NCI-H226 (cell line): ENCODE data around the gene CD3E.

ENCODE experiments used
- DNase-seq: peaks from one replicate; pipeline ENCODE4 v3.0.0-alpha.2; 2015

CD3E gene

GRCh38 chr11:118304568-118305248 lies at the start of gene CD3E:
Gene CD3E (plus strand): TSS chr11:118304730. CDS start chr11:118304953, 223 bp downstream.
- no peak for DNase-seq

DNA sequence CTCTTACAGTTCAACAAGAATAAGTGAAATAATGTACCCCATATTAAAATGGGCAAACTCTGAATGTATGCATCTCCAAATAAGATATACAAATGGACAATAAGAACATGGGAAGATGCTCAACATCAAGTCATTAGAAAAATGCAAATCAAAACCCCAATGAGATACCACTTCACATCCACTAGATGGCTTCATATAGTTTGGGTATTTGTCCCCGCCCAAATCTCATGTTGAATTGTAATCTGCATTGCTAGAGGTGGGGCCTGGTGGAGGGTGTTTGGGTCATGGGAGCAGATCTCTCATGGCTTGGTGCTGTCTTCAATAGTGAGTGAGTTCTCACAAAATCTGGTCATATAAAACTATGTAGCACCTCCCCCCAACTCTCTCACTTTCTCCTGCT lies 46.1 kb upstream of the CD3E start:
- DNase-seq: no peak

DNA sequence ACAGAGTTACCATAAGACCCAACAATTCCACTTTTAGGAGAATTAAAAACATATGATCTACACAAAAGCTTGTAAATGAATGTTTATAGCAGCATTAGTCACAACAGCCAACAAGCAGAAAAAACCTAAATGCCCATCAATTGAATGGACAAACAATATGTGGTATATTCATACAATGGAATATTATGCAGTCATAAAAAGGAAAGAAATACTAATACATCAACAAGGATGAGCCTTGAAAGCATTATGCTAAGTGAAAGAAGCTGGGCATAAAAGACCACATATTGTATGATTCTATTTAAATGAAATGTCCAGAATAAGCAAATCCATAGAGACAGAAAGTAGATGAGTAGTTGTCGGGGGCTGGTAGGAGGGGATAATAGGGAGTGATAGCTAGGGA lies 45.4 kb upstream of the CD3E start:
- DNase-seq: no peak

DNA sequence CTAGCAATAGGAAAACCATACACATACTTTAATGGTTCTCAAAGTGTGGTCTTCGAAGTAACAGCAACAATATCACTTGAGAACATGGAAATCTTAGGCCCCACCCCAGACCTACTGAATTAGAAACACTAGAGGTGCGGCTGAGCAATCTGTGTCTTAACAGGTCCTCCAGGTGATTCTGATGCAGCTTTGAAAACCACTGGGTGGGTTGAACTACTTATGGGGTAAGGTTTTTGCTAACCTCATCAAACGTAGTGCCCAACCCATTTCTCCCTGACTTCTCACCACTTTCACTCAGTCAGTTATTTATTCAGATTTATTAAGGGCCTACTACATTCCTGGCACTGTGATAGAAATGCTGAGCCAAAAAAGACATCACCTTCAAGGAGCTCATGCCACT lies 44.2 kb upstream of the CD3E start:
- DNase-seq: no peak

DNA sequence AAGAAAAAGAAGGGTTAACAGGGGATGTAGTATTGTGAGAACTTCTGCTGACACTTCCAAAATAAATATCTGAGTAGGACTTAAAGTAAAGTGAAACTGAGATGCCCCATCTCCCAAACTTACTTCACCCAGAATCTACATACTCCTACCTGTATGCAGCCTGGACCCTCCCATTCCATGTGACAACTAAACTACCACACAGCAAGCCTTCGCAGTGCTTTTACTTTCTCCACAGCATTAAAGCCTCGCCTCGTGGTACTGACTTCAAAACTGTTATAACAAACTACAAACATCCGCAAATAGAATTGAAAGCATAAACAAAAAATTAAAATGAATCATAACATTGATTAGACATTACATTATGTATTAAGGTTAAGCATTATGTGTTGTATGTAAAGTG lies 41.4 kb upstream of the CD3E start:
- no peak for DNase-seq

DNA sequence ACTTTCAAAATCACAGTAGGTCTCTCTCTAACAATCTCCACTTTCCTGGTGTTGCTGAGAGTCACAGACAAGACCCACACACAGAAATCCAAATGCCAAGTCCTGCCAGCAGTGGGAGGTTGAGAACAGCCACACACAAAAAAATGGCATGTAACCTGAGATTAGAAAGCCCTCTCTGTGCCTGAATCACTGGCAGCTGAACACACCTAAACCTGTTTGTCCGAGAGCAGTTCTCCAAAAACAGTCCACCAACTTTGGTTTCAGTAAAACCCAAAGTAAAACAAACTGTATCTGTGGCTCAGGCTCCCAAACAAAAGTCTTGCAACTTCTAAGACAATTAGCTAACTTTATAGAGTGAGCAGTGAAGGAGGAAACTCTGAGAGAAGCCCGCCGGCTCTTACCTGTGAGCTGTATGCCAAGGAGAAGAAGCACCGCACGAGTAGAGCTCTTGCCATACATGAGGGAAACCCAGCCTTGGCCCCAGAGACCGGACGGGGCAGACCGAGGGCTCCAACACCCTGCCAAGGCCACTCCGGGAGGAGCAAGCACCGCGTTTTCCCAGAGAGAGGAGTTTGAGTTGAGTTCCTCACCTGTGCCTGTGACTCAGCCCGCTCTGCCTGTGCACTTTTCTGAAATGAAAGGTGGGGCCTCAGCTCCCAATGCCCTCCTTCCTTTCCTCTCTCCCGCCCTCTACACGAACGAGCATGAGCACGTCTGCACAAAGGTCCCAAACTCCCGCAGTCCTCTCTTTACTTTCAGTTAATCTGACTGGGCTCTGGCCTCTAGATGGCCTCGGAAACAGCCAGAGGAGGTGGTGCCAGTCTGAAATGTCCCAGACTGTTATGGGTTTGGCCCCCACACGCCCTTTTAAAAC lies 40.6 kb upstream of the CD3E start, which contains the start of gene MPZL2:
MPZL2 (minus strand) TSS at position 603 of the 874 bp plus-strand sequence; CDS start at position 459, 144 bp downstream.
- no peak for DNase-seq

- DNase-seq: no peak
These were observed 39.7 kb upstream of the CD3E start for GRCh38 chr11:118264569-118265465.

DNA sequence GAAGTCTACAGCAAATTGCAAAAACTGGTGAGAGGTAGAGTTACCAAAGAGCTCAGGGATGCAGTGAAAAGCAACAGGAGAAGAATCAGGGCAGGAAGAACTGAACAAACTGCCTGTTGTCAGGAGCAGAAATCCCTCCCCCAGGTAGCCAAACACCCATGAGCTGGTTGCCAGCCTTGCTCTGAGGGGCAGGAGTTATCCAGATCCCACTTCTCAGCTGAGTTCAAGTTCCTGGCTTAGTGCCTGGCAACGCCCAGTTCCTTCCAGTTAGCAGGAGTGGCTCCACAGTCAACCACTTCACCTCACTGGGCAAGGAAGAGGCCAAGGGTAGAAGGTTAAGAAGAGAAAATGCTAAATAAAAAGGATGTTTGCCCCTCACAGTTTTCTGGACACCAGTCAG lies 38.6 kb upstream of the CD3E start:
- DNase-seq: no peak

DNA sequence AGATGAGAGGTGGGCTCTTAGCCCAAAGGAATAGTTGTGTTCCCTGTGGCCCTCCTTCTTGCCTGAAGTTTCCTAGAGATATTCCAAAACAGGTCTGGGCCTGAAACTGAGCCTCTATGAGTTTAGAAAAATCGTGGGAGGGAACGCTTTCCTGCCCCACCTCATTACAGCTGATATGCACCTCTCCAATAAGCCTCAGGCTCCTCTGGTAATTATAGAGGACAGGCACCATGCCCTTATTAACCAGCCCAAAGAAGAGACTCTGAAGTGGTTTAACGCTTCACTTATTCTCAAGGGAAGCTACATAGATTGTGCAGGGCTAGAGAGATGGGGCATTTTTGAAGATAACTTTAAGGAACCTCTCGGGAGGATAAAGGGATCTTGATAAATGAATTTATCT lies 37.0 kb upstream of the CD3E start:
- no peak for DNase-seq

DNA sequence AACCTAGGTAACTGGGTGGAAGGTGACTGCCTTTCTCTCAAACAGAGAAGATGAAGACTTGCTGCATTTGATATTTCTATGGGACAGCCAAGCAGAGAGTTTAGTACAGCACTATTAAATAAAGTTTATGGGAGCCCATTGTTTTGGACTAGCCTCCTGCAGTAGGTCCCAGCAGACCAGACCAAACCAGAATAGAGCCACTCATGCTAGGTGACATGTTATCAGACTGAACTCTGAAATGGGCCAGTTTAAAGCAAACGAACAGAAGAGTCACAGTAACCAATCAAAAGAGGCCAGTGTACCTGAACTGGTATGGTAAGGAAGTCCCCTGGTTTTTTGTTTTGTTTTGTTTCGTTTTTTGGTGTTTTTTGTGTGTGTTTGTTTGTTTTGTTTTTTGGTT lies 32.5 kb upstream of the CD3E start:
- DNase-seq: no peak

DNA sequence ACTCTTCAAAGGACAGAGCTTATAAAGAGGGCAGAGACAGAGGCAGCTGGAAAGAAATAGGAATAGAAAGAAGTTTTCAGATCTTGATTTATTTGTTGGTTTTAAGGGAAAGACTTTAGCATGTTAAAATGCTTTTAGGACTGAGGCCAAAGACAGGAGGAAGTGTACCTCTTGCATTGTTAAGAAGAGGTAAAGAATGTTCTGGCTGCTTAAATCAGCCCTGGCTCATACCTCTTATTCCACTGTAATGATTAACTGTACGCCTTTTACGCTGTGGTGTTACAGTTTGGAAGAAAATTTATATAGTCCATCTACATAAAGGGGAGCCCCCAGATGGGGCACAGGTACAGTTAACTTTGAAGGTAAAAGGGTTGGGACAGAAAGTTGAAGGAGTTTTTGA lies 30.3 kb upstream of the CD3E start:
- DNase-seq: no peak

DNA sequence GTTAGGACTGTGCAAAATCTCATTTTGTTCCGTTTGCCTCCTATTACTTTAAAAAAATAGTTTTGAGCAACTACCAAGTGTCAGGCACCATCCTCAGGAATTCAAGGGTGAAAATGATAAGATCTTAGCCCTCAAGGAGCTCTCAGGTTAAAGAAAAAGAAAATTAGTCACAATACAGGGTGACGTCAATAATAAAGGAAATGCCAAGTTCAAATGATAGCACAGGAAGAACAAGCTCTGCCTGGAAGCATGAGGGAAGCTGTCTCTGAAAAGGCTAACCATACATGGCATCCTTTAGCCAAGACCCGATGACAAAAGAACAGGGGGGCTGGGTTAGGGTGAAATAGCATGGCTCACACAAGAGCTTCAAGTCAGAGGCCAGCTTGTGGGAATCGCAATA lies 29.4 kb upstream of the CD3E start:
- peak; percentile 77 for DNase-seq

DNA sequence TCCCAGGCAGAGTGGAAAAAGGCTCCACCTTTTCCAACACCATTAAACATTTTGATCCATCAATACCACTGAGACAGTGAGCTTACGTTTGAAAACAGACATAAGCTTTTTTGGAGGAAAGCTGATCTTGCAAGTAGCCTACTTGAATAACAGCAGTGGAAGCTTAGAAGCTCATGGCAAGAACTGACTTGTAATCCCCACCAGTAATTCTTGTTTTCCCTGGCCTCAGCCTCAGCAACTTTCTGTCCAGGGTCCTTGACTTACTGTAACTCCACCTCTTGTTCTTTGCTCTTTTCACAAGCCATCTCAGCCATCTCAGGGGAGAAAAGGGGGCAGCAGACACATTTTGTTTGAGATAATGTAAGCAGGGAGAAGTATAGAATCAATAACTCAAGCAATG lies 28.1 kb upstream of the CD3E start:
- DNase-seq: no peak

DNA sequence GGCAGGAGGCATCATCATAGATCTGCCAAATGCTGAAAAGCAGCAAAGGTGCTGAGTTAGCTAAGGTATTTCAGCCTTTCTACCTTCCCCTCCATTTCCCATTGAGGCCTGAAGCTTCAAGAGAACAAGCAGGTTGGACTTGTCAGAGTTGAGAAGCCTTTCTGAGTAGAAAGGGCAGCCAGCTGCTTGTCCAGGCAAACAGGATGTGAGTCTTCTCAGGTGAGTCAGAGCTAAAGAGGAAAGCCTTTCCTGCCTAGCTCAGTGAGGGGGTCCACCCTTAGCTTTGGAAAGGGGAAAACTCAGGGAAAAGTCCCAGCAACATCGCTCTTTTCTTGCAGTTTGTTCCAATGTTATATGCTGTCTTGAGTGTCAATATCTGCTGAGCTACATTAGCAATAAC lies 27.2 kb upstream of the CD3E start:
- DNase-seq: peak; percentile 66

DNA sequence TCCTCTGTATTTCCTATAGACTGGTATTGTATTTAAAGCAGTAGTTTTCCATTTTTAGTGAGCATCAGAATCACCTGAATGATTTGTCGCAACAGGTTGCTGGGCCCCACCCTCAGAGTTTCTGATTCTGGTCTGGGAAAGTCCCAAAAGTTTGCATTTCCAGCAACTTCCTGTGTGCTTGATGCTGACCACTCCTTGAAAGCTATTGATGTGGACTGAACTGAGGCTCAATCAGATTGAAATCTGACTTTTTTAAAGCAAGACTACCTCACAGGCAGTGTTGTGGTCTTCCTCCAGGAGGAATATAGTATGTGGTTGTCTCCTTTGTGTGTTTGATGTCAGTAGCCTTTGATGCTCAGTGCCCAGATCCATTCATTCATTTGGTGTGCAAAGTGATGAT lies 23.2 kb upstream of the CD3E start:
- no peak for DNase-seq

DNA sequence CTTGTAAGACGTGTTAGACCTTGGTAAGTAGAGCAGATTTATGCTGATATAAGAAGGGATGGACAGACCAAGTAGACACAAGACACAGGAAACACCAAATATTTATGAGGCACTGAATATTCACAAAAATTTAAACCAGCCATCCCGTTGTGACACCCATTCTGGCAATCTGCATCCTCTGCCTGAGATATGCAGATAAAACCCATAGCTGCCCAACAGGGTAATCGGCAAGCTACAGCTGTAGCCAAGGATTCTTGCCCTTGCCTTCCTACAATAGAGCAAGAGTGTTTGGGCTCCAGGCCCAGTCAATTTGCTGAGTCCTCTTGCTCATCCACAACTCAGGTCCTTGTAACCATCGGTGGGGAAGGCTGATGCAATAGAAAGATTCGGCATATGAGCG lies 21.9 kb upstream of the CD3E start:
- DNase-seq: no peak

DNA sequence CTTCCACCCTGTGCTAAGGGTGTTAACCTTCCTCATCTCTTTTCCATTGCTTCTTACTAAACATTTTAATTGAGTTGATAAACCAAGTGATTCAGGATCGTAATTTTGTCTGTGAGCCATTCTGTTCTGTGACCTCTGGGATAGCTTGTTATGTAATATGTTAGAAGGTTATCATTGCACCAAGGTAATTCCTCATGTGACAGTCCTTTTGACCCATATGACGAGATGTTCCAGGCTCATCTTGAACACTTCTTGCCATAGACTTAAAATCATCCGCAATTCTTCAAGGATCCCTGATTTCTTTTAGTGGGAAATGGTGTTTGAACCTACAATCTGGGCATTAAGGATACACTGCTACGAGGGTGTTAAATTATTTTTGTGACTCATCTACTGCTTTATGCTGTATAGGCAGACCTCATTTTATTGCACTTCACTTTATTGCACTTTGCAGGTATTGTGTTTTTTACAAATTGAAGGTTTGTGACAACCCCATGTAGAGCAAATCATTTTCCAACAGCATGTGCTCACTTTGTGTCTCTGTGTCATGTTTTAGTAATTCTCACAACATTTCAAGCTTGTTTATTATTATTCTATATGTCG lies 21.4 kb upstream of the CD3E start:
- no peak for DNase-seq

DNA sequence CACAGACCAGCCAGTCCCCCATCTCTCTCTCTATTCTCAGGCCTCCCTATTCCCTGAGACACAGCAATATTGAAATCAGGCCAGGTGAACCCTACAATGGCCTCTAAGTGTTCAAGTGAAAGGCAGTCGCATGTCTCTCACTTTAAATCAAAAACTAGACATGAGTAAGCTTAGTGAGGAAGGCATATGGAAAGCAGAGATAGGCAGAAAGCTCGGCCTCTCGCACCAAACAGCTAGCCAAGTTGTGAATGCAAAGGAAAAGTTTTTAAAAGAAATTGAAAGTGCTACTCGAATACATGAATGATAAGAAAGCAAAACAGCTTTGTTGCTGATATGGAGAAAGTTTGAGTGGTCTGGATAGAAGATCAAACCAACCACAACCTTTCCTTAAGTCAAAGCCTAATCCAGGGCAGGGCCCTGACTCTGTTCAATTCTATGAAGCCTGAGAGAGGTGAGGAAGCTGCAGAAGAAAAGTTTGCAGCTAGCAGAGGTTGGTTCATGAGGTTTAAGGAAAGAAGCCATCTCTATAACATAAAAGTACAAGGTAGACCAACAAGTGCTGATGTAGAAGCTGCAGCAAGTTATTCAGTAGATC lies 20.7 kb upstream of the CD3E start:
- DNase-seq: no peak

GRCh38 chr11:118286545-118286944 lies 18.0 kb upstream of the CD3E start:
- DNase-seq: no peak

GRCh38 chr11:118287006-118287405 lies 17.5 kb upstream of the CD3E start:
- no peak for DNase-seq

DNA sequence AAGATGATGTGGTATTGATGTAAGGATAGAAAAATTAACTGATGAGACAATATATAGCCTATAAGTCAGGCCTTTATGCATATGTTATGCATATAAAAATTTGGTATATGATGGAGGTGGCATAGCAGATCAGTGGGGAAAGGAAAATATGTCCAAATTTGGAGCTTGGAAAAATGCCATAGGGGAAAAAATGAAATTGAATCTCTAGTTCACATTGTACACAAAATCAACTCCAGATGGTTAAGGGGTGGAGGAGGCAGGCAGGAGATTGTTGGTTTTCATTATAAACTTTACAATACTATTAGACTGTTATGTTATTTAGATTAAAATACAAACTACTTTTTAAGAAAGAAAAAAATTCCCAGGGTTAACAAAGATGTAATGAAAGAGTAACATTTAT lies 15.1 kb upstream of the CD3E start:
- no peak for DNase-seq

DNA sequence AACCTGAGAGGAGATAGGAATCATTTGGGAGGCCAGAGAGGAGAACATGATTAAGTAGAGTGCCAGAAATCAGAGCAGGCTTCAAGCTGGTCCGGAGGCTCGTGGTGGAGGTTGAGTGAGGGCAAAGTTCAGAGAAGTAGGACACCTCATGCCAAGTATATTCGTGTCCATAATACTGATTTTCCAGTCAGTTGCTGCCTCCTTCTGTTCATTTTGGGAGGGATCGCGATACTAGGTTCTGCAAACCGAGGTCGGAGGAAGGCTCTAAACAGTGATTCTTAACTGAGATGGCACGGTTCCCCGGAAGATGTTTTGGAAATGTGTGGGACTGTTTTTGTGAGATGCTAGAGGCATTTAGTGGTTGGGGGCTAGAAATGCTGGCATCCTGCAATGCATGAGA lies 13.6 kb upstream of the CD3E start:
- DNase-seq: no peak
